A549 treated with CpdA at 1 μM for 4 hours (cell line): Measurements from ENCODE around the gene NPAS4. TPM values are rescaled to one million over a fixed set of nuclear protein-coding genes. Genes with fewer than 3 reads are reported as not detected.

Experiments
- total RNA-seq: library from RNA; stranded (reverse); fragments of 200-300 nt; extraction: Qiagen RNA extraction; gene quantifications from 5 replicates; pipeline ENCODE4 v1.2.3, GENCODE V29; 2022; ENCODE audit warnings: low read depth

The NPAS4 gene
- total RNA-seq = not detected in 5 replicates

DNA sequence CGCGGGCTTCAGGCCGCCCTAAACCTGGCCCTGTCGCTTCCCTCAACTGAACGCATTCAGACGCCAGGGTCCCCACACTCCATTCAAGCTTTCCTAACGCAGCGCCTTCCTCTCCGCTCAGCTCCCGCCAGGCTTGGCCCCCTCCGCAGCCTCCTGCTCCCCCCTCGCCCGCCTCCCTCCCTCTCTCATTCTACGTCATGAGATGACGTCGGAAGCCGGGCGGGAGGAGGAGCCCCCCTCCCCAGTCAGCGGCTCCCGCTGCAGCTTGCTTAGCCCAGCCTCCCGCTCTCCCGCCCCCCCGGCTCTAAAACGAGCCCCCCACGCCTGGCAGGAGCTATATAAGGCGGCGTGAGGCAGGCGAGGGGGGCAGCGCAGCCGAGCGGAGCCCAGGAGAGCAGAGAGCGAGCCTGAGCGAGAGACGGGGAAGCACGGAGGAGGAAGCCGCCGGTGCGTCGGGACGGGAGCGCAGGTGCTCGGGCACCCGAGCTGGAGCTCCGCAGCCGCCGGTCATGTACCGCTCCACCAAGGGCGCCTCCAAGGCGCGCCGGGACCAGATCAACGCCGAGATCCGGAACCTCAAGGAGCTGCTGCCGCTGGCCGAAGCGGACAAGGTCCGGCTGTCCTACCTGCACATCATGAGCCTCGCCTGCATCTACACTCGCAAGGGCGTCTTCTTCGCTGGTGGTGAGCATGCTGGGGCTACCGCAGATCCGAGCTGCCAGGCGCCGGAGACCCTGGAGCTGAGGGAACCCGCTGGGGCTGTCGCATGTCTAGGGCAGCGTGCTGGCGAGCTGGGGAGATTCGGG is at the start of gene NPAS4:
NPAS4 (plus strand) TSS at position 365 of the 806 bp plus-strand sequence; CDS start at position 510, 145 bp downstream.

GRCh38 chr11:66371627-66372415 is 49.0 kb upstream of the NPAS4 start, which contains the start of gene SLC29A2:
Gene SLC29A2 (minus strand): TSS chr11:66371760. CDS start chr11:66371591, 169 bp downstream.

GRCh38 chr11:66438504-66439466 is 17.9 kb downstream of the NPAS4 start, which contains the start of gene MRPL11:
Gene MRPL11 (minus strand): TSS chr11:66438848. CDS start chr11:66438754, 94 bp downstream.

GRCh38 chr11:66466225-66467033 is 45.6 kb downstream of the NPAS4 start, which contains the start of gene PELI3:
Gene PELI3 (plus strand): TSS chr11:66466905. CDS start chr11:66468129, 1,224 bp downstream.

Other genes starting within 250 kb of the NPAS4 start
- gene KLC2, start 163.3 kb upstream of the NPAS4 start, total RNA-seq = 35.4 to 46.5 TPM (median 41.2 TPM) in 5 replicates
- gene RAB1B, start 152.4 kb upstream of the NPAS4 start, total RNA-seq = 122 to 151 TPM (median 148 TPM) in 5 replicates
- 0.89 to 3.1 TPM (median 2.1 TPM) in 5 replicates for gene CNIH2, start 142.9 kb upstream of the NPAS4 start, total RNA-seq
- 79.2 to 122 TPM (median 116 TPM) in 5 replicates for gene YIF1A, start 131.9 kb upstream of the NPAS4 start, total RNA-seq
- gene TMEM151A, start 129.1 kb upstream of the NPAS4 start, total RNA-seq = 1.9 to 3.8 TPM (median 3.5 TPM) in 5 replicates
- gene CD248, start 104.0 kb upstream of the NPAS4 start, total RNA-seq = not detected in 5 replicates
- gene RIN1, start 84.6 kb upstream of the NPAS4 start, total RNA-seq = 28.6 to 42.5 TPM (median 39.3 TPM) in 5 replicates
- gene BRMS1, start 75.9 kb upstream of the NPAS4 start, total RNA-seq = 82.1 to 102 TPM (median 91.1 TPM) in 5 replicates
- gene B4GAT1, start 73.4 kb upstream of the NPAS4 start, total RNA-seq = 14.6 to 20.9 TPM (median 18.5 TPM) in 5 replicates
- 3.2 to 5.0 TPM (median 4.5 TPM) in 5 replicates for gene SLC29A2, start 49.3 kb upstream of the NPAS4 start, total RNA-seq
- 82.6 to 118 TPM (median 108 TPM) in 5 replicates for gene MRPL11, start 17.8 kb downstream of the NPAS4 start, total RNA-seq
- 4.2 to 6.4 TPM (median 4.6 TPM) in 5 replicates for gene PELI3, start 45.9 kb downstream of the NPAS4 start, total RNA-seq
- 47.5 to 58.9 TPM (median 55.8 TPM) in 5 replicates for gene DPP3, start 59.4 kb downstream of the NPAS4 start, total RNA-seq
- gene BBS1, start 89.6 kb downstream of the NPAS4 start, total RNA-seq = 7.7 to 11.2 TPM (median 9.1 TPM) in 5 replicates
- 7.1 to 14.3 TPM (median 12.0 TPM) in 5 replicates for gene ZDHHC24, start 125.0 kb downstream of the NPAS4 start, total RNA-seq
- gene ACTN3, start 125.9 kb downstream of the NPAS4 start, total RNA-seq = 0.01 TPM in 1 of 5 replicates, not detected in the others
- gene CTSF, start 147.6 kb downstream of the NPAS4 start, total RNA-seq = 28.6 to 39.6 TPM (median 34.1 TPM) in 5 replicates
- 0.51 to 0.89 TPM (median 0.69 TPM) in 5 replicates for gene CCDC87, start 172.0 kb downstream of the NPAS4 start, total RNA-seq
- gene CCS, start 172.2 kb downstream of the NPAS4 start, total RNA-seq = 24.2 to 30.2 TPM (median 26.9 TPM) in 5 replicates
- 62.2 to 81.0 TPM (median 71.8 TPM) in 5 replicates for gene RBM14, start 195.6 kb downstream of the NPAS4 start, total RNA-seq
- gene RBM4, start 217.7 kb downstream of the NPAS4 start, total RNA-seq = 132 to 153 TPM (median 141 TPM) in 5 replicates